Skeletal muscle tissue (tissue), 4 donors: ENCODE measurements around the gene ZXDA. TPM values are rescaled to one million over a fixed set of nuclear protein-coding genes. Genes with fewer than 3 reads are reported as not detected.
"Not testable (repeated sequence)": the region's sequence is repeated elsewhere in the genome, so short reads cannot be mapped to it uniquely, and the experiment has no call there.

Source experiments
- H3K27ac ChIP-seq: one replicate; pipeline ENCODE4 v1.7.0; 2013; ENCODE audit warnings: mild to moderate bottlenecking, low read depth, low read length, inconsistent platforms
- H3K27me3 ChIP-seq, 3 donors: one replicate each; pipeline ENCODE4 v1.7.0; 2013; ENCODE audit warnings: low read length in 3 of 3; ENCODE audit not compliant: control insufficient read depth in 3 of 3, insufficient read depth in 3 of 3
- H3K36me3 ChIP-seq, 3 donors: one replicate each; pipeline ENCODE4 v1.7.0; 2013; ENCODE audit warnings: low read length in 3 of 3; ENCODE audit not compliant: control insufficient read depth in 3 of 3, insufficient read depth in 3 of 3
- H3K4me1 ChIP-seq, 3 donors: one replicate each; pipeline ENCODE4 v1.7.0; 2013; ENCODE audit warnings: low read length in 3 of 3, mild to moderate bottlenecking in 3 of 3; ENCODE audit not compliant: control insufficient read depth in 3 of 3, insufficient read depth in 3 of 3
- H3K4me3 ChIP-seq, 3 donors: one replicate each; pipeline ENCODE4 v1.7.0; 2013; ENCODE audit warnings: low read length in 3 of 3
- H3K9ac ChIP-seq, 3 donors: one replicate each; pipeline ENCODE4 v1.7.0; 2013; ENCODE audit warnings: low read length in 3 of 3, mild to moderate bottlenecking in 3 of 3, moderate library complexity in 2 of 3, low read depth in 1 of 3
- H3K9me3 ChIP-seq, 3 donors: one replicate each; pipeline ENCODE4 v1.7.0; 2013; ENCODE audit warnings: low read length in 3 of 3; ENCODE audit not compliant: control insufficient read depth in 3 of 3
- total RNA-seq: library from RNA; depleted of rRNA; stranded (reverse); fragments of >200 nt; gene quantifications from one replicate; pipeline ENCODE4 v1.2.3, GENCODE V29; 2014
- donor health status: Osteomylitis.

ZXDA gene, protein sequence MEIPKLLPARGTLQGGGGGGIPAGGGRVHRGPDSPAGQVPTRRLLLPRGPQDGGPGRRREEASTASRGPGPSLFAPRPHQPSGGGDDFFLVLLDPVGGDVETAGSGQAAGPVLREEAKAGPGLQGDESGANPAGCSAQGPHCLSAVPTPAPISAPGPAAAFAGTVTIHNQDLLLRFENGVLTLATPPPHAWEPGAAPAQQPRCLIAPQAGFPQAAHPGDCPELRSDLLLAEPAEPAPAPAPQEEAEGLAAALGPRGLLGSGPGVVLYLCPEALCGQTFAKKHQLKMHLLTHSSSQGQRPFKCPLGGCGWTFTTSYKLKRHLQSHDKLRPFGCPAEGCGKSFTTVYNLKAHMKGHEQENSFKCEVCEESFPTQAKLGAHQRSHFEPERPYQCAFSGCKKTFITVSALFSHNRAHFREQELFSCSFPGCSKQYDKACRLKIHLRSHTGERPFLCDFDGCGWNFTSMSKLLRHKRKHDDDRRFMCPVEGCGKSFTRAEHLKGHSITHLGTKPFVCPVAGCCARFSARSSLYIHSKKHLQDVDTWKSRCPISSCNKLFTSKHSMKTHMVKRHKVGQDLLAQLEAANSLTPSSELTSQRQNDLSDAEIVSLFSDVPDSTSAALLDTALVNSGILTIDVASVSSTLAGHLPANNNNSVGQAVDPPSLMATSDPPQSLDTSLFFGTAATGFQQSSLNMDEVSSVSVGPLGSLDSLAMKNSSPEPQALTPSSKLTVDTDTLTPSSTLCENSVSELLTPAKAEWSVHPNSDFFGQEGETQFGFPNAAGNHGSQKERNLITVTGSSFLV
- 6.3 TPM for total RNA-seq

DNA sequence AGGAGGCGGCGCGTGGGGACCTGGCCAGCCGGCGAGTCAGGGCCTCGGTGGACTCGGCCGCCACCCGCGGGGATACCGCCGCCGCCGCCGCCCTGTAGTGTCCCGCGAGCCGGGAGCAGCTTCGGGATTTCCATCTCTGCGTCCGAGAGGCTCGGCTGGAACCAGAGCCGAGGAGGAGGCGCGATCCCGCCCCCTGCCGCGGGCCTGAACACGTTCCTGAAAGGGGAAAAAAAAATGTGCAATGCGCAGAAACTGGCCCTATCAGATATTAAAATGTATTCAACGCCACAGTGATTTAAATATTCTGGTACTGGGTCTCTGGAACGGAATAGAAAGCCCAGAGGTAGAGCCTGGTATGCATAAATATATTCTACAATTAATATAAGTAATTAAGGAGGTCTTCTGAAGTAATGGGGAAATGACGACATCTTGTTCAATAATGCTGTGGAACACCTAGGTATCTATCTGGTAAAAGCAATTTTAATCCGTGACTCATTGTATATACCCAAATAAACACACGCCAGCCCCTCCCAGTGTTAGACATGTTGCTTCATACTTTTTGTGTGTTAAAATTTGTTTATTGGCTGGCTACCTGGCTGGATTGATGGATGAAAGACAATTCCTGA, at the start of gene ZXDA:
Gene ZXDA, minus strand, starts transcription at position 172 of the 626 bp plus-strand sequence. Its CDS starts 38 bp downstream, at position 134.
- H3K9me3 ChIP-seq, H3K27me3 ChIP-seq, H3K4me1 ChIP-seq, H3K36me3 ChIP-seq: not testable (repeated sequence)
- Histone ChIP-seq H3K9ac (peak within 1 kb of the TSS; percentile 65 to 83 (median 74)), H3K27ac (peak within 1 kb of the TSS; percentile 80), H3K4me3 (peak within 1 kb of the TSS; percentile 62 to 72 (median 68))

DNA sequence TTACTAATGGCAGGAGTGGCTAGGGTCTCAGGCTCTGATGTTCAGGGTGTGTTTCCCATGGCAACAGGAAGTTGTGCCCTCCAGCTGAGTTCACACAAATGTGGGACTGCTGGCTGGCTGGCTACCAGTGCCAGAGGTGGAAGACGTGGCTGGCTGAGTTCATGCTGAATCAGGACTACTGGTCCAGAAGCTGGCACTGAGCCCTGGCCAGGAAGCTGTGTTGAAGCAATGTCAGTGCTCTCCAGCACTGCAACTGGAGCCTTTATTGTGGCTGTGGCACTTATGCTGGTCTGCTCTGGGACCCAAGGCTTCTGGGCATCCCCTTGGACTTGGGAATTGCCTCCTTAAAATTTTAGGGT, 42.0 kb upstream of the ZXDA start:
- no peak overlapping the region for H3K27ac ChIP-seq
- no peaks in the 10 kb centered on the region for H3K9me3 ChIP-seq
- no peaks in the 10 kb centered on the region for H3K27me3 ChIP-seq
- H3K4me1 ChIP-seq: no peaks in the 10 kb centered on the region
- no peaks in the 10 kb centered on the region for H3K36me3 ChIP-seq
- H3K4me3 ChIP-seq: no peak overlapping the region
- no peak overlapping the region for H3K9ac ChIP-seq

DNA sequence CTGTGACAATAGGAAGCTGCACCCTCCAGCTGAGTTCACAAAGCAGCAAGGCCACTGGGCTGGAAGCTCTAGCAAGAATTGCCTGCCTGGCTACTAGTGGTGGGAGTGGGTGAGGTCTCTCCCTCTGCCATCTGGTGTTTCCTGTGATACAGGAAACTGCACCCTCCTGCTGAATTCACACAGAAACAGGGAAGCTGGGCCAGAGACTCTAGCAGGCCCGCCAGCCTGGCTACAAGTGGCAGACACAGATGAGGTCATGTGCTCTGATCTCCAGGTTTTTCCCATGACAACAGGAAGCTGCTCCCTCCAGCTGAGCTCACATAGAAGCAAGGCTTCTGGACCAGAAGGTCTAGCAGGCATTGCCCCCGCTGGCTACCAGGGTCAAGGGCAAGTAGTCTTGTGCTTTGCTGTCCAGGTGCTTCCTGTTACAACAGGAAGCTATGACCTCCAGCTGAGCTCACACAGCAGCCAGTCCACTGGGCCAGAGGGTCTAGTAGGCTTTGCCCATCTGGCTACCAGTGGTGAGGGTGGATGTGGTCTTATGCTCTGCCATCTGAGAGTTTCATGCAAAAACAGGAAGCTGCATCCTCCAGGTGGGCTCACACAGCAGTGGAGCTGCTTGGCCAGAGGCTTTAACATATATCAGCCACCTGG, 41.5 kb upstream of the ZXDA start:
- H3K4me1 ChIP-seq: no peaks in the 10 kb centered on the region
- H3K36me3 ChIP-seq: no peaks in the 10 kb centered on the region
- H3K9me3 ChIP-seq: no peaks in the 10 kb centered on the region
- H3K27me3 ChIP-seq: no peaks in the 10 kb centered on the region
- H3K4me3 ChIP-seq: no peak overlapping the region
- H3K9ac ChIP-seq: no peak overlapping the region
- no peak overlapping the region for H3K27ac ChIP-seq

DNA sequence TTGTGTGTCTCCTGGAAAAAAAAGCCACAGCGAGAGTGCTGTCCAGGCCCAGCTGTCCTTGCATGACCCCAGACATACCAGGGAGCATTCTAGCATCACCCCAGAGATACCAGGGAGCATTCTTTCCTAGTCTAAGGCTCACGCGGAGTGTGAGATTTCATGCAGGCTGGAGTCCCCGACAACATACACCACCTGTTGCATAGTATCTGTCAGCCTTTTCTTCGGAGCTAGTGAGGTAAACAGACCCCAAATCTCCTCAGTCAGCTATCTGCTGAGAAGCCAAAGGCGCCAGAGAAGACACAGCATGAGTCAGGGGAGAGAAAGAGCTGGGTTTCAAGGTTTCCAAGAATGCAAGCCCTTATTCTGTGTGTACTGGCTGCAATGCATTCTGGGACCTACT, 23.1 kb upstream of the ZXDA start:
- H3K9me3 ChIP-seq: no peaks in the 10 kb centered on the region
- no peak overlapping the region for H3K4me3 ChIP-seq
- peaks cover 3 to 15% (median 6%) of the 10 kb centered on the region in 3 donors for H3K4me1 ChIP-seq
- H3K27ac ChIP-seq: no peak overlapping the region
- H3K27me3 ChIP-seq: peaks cover 0 to 4% (median 0%) of the 10 kb centered on the region in 3 donors
- no peak overlapping the region for H3K9ac ChIP-seq
- no peaks in the 10 kb centered on the region for H3K36me3 ChIP-seq

DNA sequence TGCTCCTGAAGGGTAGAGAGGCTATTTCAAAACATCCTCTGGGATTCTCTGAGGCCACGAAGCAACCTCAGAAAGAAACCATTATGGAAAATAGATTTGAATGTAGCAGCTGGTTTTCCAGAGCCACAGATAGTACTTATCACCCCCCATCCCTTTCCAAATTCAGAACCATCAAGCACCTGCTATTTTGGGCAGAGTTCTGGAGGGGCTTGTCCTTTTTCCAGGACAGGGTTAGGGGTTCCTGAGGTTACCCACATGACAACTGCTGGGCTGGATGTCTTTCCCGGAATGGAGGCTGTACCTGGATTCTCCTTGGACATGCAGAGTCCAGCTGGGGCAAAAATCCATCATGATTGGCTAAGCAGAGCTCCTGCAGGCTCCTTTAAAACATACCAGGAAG, 22.0 kb upstream of the ZXDA start:
- no peak overlapping the region for H3K4me3 ChIP-seq
- H3K9me3 ChIP-seq: no peaks in the 10 kb centered on the region
- H3K4me1 ChIP-seq: peaks cover 3 to 15% (median 6%) of the 10 kb centered on the region in 3 donors
- no peak overlapping the region for H3K27ac ChIP-seq
- peaks cover 0 to 4% (median 0%) of the 10 kb centered on the region in 3 donors for H3K27me3 ChIP-seq
- H3K36me3 ChIP-seq: no peaks in the 10 kb centered on the region
- H3K9ac ChIP-seq: no peak overlapping the region

DNA sequence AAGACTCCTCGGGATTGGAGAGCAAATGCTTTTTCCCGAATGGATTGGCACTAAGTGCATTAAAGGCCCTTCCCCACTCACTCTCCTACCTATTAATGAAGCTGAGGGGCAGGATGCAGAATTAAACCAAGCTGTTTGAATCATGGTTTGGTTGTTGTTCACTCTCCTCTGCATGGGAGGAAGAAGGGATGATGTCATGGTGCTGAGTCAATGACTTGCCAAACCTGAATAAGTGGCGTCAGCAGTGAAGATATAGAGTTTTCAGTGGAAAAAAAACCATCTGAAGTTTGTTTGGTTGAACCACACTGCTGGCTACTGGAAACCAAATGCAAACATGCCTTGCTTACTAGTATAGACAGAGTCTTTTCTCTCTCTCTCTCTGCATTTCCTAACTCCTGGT, 19.8 kb upstream of the ZXDA start:
- no peak overlapping the region for H3K27ac ChIP-seq
- no peak overlapping the region for H3K4me3 ChIP-seq
- peaks cover 3 to 15% (median 6%) of the 10 kb centered on the region in 3 donors for H3K4me1 ChIP-seq
- H3K9ac ChIP-seq: no peak overlapping the region
- H3K9me3 ChIP-seq: no peaks in the 10 kb centered on the region
- H3K27me3 ChIP-seq: peaks cover 0 to 4% (median 0%) of the 10 kb centered on the region in 3 donors
- no peaks in the 10 kb centered on the region for H3K36me3 ChIP-seq

DNA sequence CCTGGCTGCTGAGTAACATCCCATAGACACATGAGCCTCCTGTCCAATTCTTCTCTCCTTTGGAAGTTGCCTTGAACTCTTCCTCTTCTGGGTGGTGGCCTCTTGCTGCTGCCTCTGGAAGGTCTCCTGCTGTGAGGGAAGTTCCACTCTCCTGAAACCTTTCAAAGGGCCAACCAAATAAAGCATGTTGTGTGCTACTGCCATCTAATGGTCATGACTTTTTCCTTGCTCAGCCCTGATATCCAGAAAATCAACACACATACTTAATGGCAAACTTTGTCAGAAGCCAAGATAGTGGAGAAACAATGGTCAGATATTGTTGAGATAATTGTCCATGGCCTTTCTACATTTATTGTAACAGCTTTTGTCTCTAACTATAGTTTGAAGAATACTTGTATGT, 19.1 kb upstream of the ZXDA start:
- Histone ChIP-seq H3K4me1 (peaks cover 3 to 15% (median 6%) of the 10 kb centered on the region in 3 donors), H3K27me3 (peaks cover 0 to 4% (median 0%) of the 10 kb centered on the region in 3 donors), H3K9me3 (no peaks in the 10 kb centered on the region), H3K9ac (no peak overlapping the region), H3K27ac (no peak overlapping the region), H3K36me3 (no peaks in the 10 kb centered on the region), H3K4me3 (no peak overlapping the region)

DNA sequence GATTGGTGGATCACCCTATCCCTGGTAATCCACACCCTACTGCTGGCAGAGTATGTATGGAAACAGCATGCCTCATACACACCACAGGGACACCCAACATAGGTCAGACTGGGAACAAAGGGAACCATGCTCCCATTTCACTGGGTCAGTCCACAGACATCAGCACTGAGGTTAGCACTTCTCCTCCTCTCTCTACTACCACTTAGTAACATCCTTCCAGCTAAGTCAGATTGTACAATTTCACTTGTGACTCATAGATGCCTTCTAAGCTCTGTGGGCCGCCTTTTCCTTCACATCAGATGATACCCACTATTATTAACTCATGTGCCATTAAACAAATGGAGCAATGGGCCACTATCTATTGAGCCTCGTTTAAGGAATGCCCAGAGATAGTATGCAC, 15.5 kb upstream of the ZXDA start:
- no peak overlapping the region for H3K27ac ChIP-seq
- H3K4me3 ChIP-seq: no peak overlapping the region
- H3K36me3 ChIP-seq: no peaks in the 10 kb centered on the region
- H3K27me3 ChIP-seq: peaks cover 0 to 8% (median 0%) of the 10 kb centered on the region in 3 donors
- H3K9ac ChIP-seq: no peak overlapping the region
- peaks cover 0 to 9% (median 3%) of the 10 kb centered on the region in 3 donors for H3K4me1 ChIP-seq
- H3K9me3 ChIP-seq: no peaks in the 10 kb centered on the region

DNA sequence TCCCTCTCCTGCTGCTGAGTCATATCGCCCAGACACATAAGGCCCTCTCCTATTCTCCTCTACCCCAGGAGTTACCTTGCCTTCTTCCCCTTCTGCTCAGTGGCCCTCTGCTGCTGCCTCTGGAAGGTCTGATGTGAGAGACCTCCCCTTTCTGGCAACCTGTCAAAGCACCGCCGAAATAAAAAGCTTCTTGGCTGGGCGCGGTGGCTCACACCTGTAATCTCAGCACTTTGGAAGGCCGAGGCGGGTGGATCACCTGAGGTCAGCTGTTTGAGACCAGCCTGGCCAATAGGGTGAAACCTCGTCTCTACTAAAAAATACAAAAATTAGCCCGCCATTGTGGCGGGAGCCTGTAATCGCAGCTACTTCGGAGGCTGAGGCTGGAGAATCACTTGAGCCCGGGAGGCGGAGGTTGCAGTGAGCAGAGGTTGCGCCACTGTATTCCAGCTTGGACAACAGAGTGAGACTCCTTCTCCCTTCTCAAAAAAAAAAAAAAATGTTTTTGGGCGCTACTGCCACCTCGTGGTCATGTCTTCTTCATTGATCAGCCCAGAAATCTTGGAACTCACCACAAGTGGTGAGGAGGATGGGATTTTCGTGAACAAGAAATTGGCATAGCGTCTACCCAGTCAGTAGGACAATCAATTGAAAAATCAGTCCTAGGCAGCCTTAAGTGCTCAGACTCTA, 8.6 kb upstream of the ZXDA start:
- Histone ChIP-seq H3K4me1 (peaks cover 0 to 13% (median 8%) of the 10 kb centered on the region in 3 donors), H3K27ac (no peak overlapping the region), H3K27me3 (peaks cover 0 to 8% (median 0%) of the 10 kb centered on the region in 3 donors), H3K9ac (no peak overlapping the region), H3K36me3 (no peaks in the 10 kb centered on the region), H3K9me3 (no peaks in the 10 kb centered on the region), H3K4me3 (peak overlapping the region in 1 of 3 donors; percentile 22)
